Loucy (cell line): ENCODE measurements around the gene OAF.
"Not testable (repeated sequence)": the region's sequence is repeated elsewhere in the genome, so short reads cannot be mapped to it uniquely, and the experiment has no call there.

Experiments
- H2AFZ ChIP-seq: fragments of 200-600 bp; sonication (generic); 2 replicates; pipeline ENCODE4 v1.6.0; 2016; ENCODE audit warnings: antibody characterized with exemption, mild to moderate bottlenecking, low read length, moderate library complexity
- H3F3A ChIP-seq: fragments of 200-600 bp; 2 replicates; pipeline ENCODE4 v1.6.0; 2016; ENCODE audit warnings: antibody characterized with exemption, low read depth, mild to moderate bottlenecking
- H3K27me3 ChIP-seq: fragments of 200-600 bp; sonication (generic); 2 replicates; pipeline ENCODE4 v1.6.1; 2014; ENCODE audit warnings: low read length, mild to moderate bottlenecking; ENCODE audit not compliant: insufficient read depth, poor library complexity, severe bottlenecking
- H3K36me3 ChIP-seq: fragments of 200-600 bp; sonication (generic); 2 replicates; pipeline ENCODE4 v1.6.1; 2016; ENCODE audit warnings: low read length; ENCODE audit not compliant: insufficient read depth
- H3K4me1 ChIP-seq: fragments of 200-600 bp; sonication (generic); 2 replicates; pipeline ENCODE4 v1.5.1; 2014; ENCODE audit warnings: low read length, mild to moderate bottlenecking; ENCODE audit not compliant: insufficient read depth, poor library complexity, severe bottlenecking
- H3K4me2 ChIP-seq: fragments of 200-600 bp; sonication (generic); 2 replicates; pipeline ENCODE4 v1.6.0; 2014; ENCODE audit warnings: antibody characterized with exemption, low read length, low read depth, mild to moderate bottlenecking; ENCODE audit not compliant: poor library complexity, severe bottlenecking
- H3K4me3 ChIP-seq: fragments of 200-600 bp; sonication (generic); 2 replicates; pipeline ENCODE4 v1.5.1; 2014; ENCODE audit warnings: low read length, mild to moderate bottlenecking, mixed read lengths; ENCODE audit not compliant: poor library complexity, severe bottlenecking
- H3K79me2 ChIP-seq: fragments of 200-600 bp; sonication (generic); 2 replicates; pipeline ENCODE4 v1.6.1; 2014; ENCODE audit warnings: low read length; ENCODE audit not compliant: insufficient read depth
- H3K9ac ChIP-seq: fragments of 200-600 bp; sonication (generic); 2 replicates; pipeline ENCODE4 v1.6.0; 2014; ENCODE audit warnings: mild to moderate bottlenecking, low read depth, low read length, moderate library complexity; ENCODE audit not compliant: poor library complexity, severe bottlenecking
- H3K9me2 ChIP-seq: fragments of 200-600 bp; sonication (generic); replicated peaks from 2 replicates; pipeline ENCODE4 v1.6.1; 2016; ENCODE audit warnings: low read depth, low read length, mixed read lengths
- H3K9me3 ChIP-seq: fragments of 200-600 bp; sonication (generic); 2 replicates; pipeline ENCODE4 v1.6.1; 2014; ENCODE audit warnings: mild to moderate bottlenecking, antibody characterized with exemption, low read length, low read depth; ENCODE audit not compliant: insufficient read depth
- H4K20me1 ChIP-seq: fragments of 200-600 bp; sonication (generic); 2 replicates; pipeline ENCODE4 v1.6.0; 2014; ENCODE audit warnings: antibody characterized with exemption, low read length, mild to moderate bottlenecking; ENCODE audit not compliant: insufficient read depth, poor library complexity, severe bottlenecking
- CTCF ChIP-seq: fragments of 200-600 bp; sonication (generic); conservative IDR thresholded peaks from 2 replicates; pipeline ENCODE4 v1.5.1; 2014; ENCODE audit warnings: mild to moderate bottlenecking, antibody characterized with exemption, low read length
- EZH2phosphoT487 ChIP-seq: fragments of 200-600 bp; IDR thresholded peaks from 2 replicates; pipeline ENCODE4 v1.6.1; 2018; ENCODE audit warnings: antibody characterized with exemption, mild to moderate bottlenecking, moderate library complexity, borderline replicate concordance

Gene OAF

DNA sequence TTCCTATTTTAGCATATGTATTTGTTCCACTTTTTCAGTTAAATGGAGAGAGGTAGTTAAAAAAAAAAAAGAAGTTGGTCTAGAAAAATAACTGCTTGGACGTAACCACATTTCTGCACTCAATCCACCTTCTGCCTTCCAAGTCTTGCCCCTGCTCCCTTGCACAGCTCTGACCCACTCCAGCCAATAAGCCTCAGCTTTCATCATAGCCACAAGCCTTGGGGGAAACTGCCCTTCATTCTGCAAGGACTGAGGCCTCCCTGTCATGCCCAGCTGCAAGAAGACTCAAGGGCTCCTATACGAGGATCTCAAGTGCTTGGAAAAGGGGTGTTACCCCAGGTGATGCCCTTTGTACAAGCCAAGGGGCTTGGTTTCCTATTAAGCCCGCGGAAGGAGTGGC, 36.0 kb upstream of the OAF start:
- Histone ChIP-seq H3K9me3 (no peaks in the 10 kb centered on the region), H3K9ac (no peak overlapping the region), H3K79me2 (no peaks in the 10 kb centered on the region), H3K9me2 (no peaks in the 10 kb centered on the region), H3K4me2 (no peak overlapping the region), H3K36me3 (no peaks in the 10 kb centered on the region), H3K4me1 (no peaks in the 10 kb centered on the region), H4K20me1 (no peaks in the 10 kb centered on the region), H2AFZ (no peak overlapping the region), H3F3A (no peaks in the 10 kb centered on the region), H3K4me3 (no peak overlapping the region), H3K27me3 (no peaks in the 10 kb centered on the region)
- TF ChIP-seq EZH2phosphoT487 (no peak), CTCF (no peak)

GRCh38 chr11:120178561-120179056, 32.2 kb upstream of the OAF start:
- Histone ChIP-seq H3K9me2 (no peaks in the 10 kb centered on the region), H3K9ac (no peak overlapping the region), H3K79me2 (no peaks in the 10 kb centered on the region), H3K4me3 (no peak overlapping the region), H4K20me1 (no peaks in the 10 kb centered on the region), H3K9me3 (no peaks in the 10 kb centered on the region), H3F3A (no peaks in the 10 kb centered on the region), H3K4me2 (no peak overlapping the region), H2AFZ (no peak overlapping the region), H3K27me3 (no peaks in the 10 kb centered on the region), H3K4me1 (no peaks in the 10 kb centered on the region), H3K36me3 (no peaks in the 10 kb centered on the region)
- TF ChIP-seq CTCF (no peak), EZH2phosphoT487 (no peak)

- Histone ChIP-seq H3K4me3 (no peak overlapping the region), H3K9ac (no peak overlapping the region), H3K36me3 (no peaks in the 10 kb centered on the region), H3K4me1 (no peaks in the 10 kb centered on the region), H3K79me2 (no peaks in the 10 kb centered on the region), H3K9me2 (no peaks in the 10 kb centered on the region), H3F3A (no peaks in the 10 kb centered on the region), H3K9me3 (no peaks in the 10 kb centered on the region), H2AFZ (no peak overlapping the region), H3K4me2 (no peak overlapping the region), H4K20me1 (no peaks in the 10 kb centered on the region), H3K27me3 (no peaks in the 10 kb centered on the region)
- TF ChIP-seq EZH2phosphoT487, result no peak
- no peak for TF ChIP-seq CTCF
These were observed 31.7 kb upstream of the OAF start for GRCh38 chr11:120179057-120179672.

- H3K27me3 ChIP-seq, H4K20me1 ChIP-seq, H3K9ac ChIP-seq, H3K79me2 ChIP-seq, H3K9me3 ChIP-seq, H3K4me1 ChIP-seq, H3K36me3 ChIP-seq, H3K9me2 ChIP-seq, H3F3A ChIP-seq, H2AFZ ChIP-seq, H3K4me2 ChIP-seq, H3K4me3 ChIP-seq: not testable (repeated sequence)
These were observed 30.8 kb upstream of the OAF start for GRCh38 chr11:120180063-120180462.
